Uterus (tissue), 4 donors: ENCODE measurements around the gene ECI1. TPM values are rescaled to one million over a fixed set of nuclear protein-coding genes. Genes with fewer than 3 reads are reported as not detected.

Experiments used
- DNase-seq, 2 donors: peaks; one replicate each; pipeline ENCODE4 v3.0.0-alpha.2; 2019 to 2020
- H3K27ac ChIP-seq, 2 donors: fragments of 200-600 bp; sonication (generic); 1 replicate in 1 of 2; 2 replicates in 1 of 2; pipeline ENCODE4 v1.5.1; 2016 to 2018
- H3K27me3 ChIP-seq, 2 donors: fragments of 200-600 bp; sonication (generic); one replicate each; pipeline ENCODE4 v1.5.1; 2018 to 2019; ENCODE audit warnings: control low read depth in 1 of 2
- H3K36me3 ChIP-seq, 2 donors: fragments of 200-600 bp; sonication (generic); one replicate each; pipeline ENCODE4 v1.5.1; 2019; ENCODE audit warnings: control low read depth in 1 of 2
- H3K4me1 ChIP-seq, 2 donors: fragments of 200-600 bp; sonication (generic); one replicate each; pipeline ENCODE4 v1.5.1; 2018 to 2019; ENCODE audit warnings: control low read depth in 1 of 2
- H3K4me3 ChIP-seq, 2 donors: fragments of 200-600 bp; sonication (generic); 1 replicate in 1 of 2; 2 replicates in 1 of 2; pipeline ENCODE4 v1.5.1; 2018 to 2019; ENCODE audit warnings: mild to moderate bottlenecking in 1 of 2
- H3K9me3 ChIP-seq, 2 donors: fragments of 200-600 bp; sonication (generic); one replicate each; pipeline ENCODE4 v1.5.1; 2019; ENCODE audit warnings: control low read depth in 1 of 2
- POLR2A ChIP-seq, 2 donors: fragments of 450-650 bp; IDR thresholded peaks; one replicate each; pipeline ENCODE4 v1.6.1; 2016; ENCODE audit warnings: antibody characterized with exemption in 2 of 2, mild to moderate bottlenecking in 1 of 2, moderate library complexity in 1 of 2
- intact Hi-C: fragments of 100-400 bp; cut with DNase I; formaldehyde crosslinking; loops from one replicate; pipeline ENCODE4 v1.15.1; 2023; ENCODE audit warnings: low total_unique reads
- total RNA-seq, 4 donors: library from RNA; depleted of rRNA in 3 of 4; stranded (reverse); fragments of >200 nt in 3 of 4; gene quantifications; one replicate each; pipeline versions ENCODE4 v1.1.0 to v1.2.4, GENCODE V29; 2014 to 2023
- TF ChIP-seq, protein P1 (sequence below), 4 experiments: fragments of 200-600 bp in 2 of 4; fragments of 450-650 bp in 2 of 4; sonication (generic) in 2 of 4; IDR thresholded peaks; one replicate each; pipeline ENCODE4 v1.5.1; 2016 to 2019; ENCODE audit warnings: antibody characterized with exemption in 4 of 4, mild to moderate bottlenecking in 2 of 4, moderate library complexity in 1 of 4
- donor health status: DM: yes; HTN: yes; CAD: no.

ECI1 gene
- total RNA-seq, 4 donors from 2014 or later = 4.9 to 89.1 (median 40.1) TPM

- intact Hi-C loops = no loop called here
- no peak for DNase-seq
- Histone ChIP-seq H3K36me3 (no peaks in the 10 kb centered on the region), H3K27ac (no peak overlapping the region), H3K4me3 (no peak overlapping the region), H3K27me3 (no peaks in the 10 kb centered on the region), H3K9me3 (no peaks in the 10 kb centered on the region), H3K4me1 (peaks cover 0 to 12% of the 10 kb centered on the region in 2 donors)
- TF ChIP-seq, protein P1, sequence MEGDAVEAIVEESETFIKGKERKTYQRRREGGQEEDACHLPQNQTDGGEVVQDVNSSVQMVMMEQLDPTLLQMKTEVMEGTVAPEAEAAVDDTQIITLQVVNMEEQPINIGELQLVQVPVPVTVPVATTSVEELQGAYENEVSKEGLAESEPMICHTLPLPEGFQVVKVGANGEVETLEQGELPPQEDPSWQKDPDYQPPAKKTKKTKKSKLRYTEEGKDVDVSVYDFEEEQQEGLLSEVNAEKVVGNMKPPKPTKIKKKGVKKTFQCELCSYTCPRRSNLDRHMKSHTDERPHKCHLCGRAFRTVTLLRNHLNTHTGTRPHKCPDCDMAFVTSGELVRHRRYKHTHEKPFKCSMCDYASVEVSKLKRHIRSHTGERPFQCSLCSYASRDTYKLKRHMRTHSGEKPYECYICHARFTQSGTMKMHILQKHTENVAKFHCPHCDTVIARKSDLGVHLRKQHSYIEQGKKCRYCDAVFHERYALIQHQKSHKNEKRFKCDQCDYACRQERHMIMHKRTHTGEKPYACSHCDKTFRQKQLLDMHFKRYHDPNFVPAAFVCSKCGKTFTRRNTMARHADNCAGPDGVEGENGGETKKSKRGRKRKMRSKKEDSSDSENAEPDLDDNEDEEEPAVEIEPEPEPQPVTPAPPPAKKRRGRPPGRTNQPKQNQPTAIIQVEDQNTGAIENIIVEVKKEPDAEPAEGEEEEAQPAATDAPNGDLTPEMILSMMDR (IDR thresholded peaks at IDR 0.05) = no peak
- TF ChIP-seq POLR2A (IDR thresholded peaks at IDR 0.05) = no peak
Measured at GRCh38 chr16:2229091-2229490, 22.3 kb downstream of the ECI1 start.

DNA sequence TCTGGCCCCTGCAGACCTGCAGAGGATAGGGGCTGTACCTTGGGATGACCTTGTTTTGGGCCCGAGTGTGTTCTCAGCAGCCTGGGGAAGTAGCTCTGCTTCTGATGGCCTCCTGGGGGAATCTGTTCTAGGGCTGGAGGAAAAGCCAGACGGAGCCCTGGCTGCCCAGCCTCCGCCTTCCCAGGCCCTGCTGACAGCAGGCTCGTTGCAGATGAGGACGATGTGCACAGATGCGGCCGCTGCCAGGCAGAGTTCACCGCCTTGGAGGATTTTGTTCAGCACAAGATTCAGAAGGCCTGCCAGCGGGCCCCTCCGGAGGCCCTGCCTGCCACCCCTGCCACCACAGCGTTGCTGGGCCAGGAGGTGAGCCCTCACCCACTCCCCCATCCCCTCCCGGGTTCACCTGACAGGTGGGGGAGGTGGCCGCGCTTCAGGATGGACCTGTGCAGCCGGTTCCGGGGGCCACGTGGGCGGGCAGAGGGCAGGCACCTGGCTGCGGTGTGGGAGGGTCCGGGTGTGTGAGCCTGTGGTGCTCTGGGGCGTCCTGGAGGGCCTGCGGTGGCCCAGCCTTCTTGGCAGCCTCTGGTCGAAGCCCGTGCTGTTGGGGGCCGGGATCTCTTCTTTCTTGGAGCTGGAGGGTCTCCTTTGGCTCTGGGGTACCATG, 23.1 kb downstream of the ECI1 start:
- no peaks in the 10 kb centered on the region for H3K9me3 ChIP-seq
- no peak overlapping the region for H3K4me3 ChIP-seq
- no peak for TF ChIP-seq POLR2A (IDR thresholded peaks at IDR 0.05)
- TF ChIP-seq, protein P1 (IDR thresholded peaks at IDR 0.05) = no peak
- no peak overlapping the region for H3K27ac ChIP-seq
- peaks cover 0 to 13% of the 10 kb centered on the region in 2 donors for H3K4me1 ChIP-seq
- no peaks in the 10 kb centered on the region for H3K27me3 ChIP-seq
- DNase-seq = no peak
- intact Hi-C loops = no loop called here
- no peaks in the 10 kb centered on the region for H3K36me3 ChIP-seq

DNA sequence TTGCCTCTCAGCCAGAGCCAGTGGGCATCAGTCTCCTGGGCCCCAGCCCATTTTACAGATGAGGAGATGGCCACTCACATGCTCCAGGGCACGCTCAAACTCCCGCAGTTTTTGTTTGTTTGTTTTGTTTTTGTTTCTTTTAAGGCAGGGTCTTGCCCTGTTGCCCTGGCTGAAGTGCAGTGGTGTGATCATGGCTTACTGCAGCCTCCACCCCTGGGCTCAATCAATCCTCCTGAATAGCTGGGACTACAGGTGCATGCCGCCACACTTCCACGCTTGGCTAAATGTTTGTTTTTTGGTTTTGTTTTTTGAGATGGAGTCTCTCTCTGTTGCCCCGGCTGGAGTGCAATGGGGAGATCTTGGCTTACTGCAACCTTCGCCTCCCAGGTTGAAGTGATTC, 24.5 kb downstream of the ECI1 start:
- Histone ChIP-seq H3K27me3 (no peaks in the 10 kb centered on the region), H3K27ac (no peak overlapping the region), H3K4me1 (peaks cover 0 to 13% of the 10 kb centered on the region in 2 donors), H3K36me3 (no peaks in the 10 kb centered on the region), H3K9me3 (no peaks in the 10 kb centered on the region), H3K4me3 (no peak overlapping the region)
- DNase-seq = no peak
- TF ChIP-seq POLR2A (IDR thresholded peaks at IDR 0.05) = no peak
- TF ChIP-seq, protein P1 (IDR thresholded peaks at IDR 0.05) = no peak
- intact Hi-C loops = no loop called here

GRCh38 chr16:2226245-2226793, 25.1 kb downstream of the ECI1 start:
- no peak overlapping the region for H3K4me3 ChIP-seq
- intact Hi-C loops = no loop called here

More at GRCh38 chr16:2226245-2226793, 25.1 kb downstream of the ECI1 start:
- Histone ChIP-seq H3K27ac (no peak overlapping the region), H3K9me3 (no peaks in the 10 kb centered on the region), H3K27me3 (no peaks in the 10 kb centered on the region), H3K4me1 (peaks cover 0 to 13% of the 10 kb centered on the region in 2 donors), H3K36me3 (no peaks in the 10 kb centered on the region)
- TF ChIP-seq, protein P1 (IDR thresholded peaks at IDR 0.05) = no peak
- TF ChIP-seq POLR2A (IDR thresholded peaks at IDR 0.05) = no peak
- DNase-seq = no peak
